ENCODE results near the gene NTNG2. TPM values are rescaled to one million over a fixed set of nuclear protein-coding genes. Genes with fewer than 3 reads are reported as not detected.

NTNG2 gene
- polyA plus RNA-seq, 4 donors = 0.21 to 0.67 (median 0.43) TPM

DNA sequence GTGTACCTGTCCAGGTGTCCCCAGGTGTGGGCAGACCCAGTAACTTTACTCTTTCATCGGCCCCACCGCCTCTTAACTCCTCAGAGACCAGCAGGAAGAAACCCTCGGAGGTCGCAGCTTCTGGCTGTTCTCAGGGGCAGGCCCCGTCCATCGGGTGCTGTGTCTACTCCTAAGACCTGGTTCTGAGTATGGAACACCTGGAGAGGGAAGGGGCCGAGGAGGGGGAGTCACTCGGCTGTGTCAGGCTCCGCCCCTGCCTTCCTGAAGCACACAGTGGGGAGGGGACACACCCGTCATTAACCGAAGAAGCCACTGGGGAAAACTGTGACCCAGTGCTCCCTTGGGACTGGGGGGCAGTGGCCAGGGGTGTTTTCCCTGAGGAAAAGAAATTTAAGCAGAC, 22.3 kb downstream of the NTNG2 start:
- WGBS, 3 donors = 40 to 57% (median 40%) methylated on average over 11 of the region's 11 CpGs
- Histone ChIP-seq H3K36me3 (ENCODE audit: control insufficient read depth in 3 of 3, insufficient read depth in 2 of 3, low read depth in 1 of 3, low read length in 3 of 3) (no peaks in the 10 kb centered on the region), H3K27ac (ENCODE audit: low read depth in 1 of 3, low read length in 2 of 3) (no peak overlapping the region), H3K4me3 (ENCODE audit: low read depth in 1 of 3, low read length in 3 of 3) (no peak overlapping the region), H3K27me3 (ENCODE audit: control insufficient read depth in 3 of 3, insufficient read depth in 3 of 3, low read length in 3 of 3) (peaks cover 3 to 70% (median 18%) of the 10 kb centered on the region in 3 donors), H3K9me3 (ENCODE audit: control insufficient read depth in 2 of 2, insufficient read depth in 1 of 2, low read depth in 1 of 2, low read length in 1 of 2) (no peaks in the 10 kb centered on the region), H3K4me1 (ENCODE audit: control insufficient read depth in 3 of 3, insufficient read depth in 2 of 3, low read depth in 1 of 3, low read length in 2 of 3) (no peaks in the 10 kb centered on the region)
- FAIRE-seq (no peak), DNase-seq (no peak)

DNA sequence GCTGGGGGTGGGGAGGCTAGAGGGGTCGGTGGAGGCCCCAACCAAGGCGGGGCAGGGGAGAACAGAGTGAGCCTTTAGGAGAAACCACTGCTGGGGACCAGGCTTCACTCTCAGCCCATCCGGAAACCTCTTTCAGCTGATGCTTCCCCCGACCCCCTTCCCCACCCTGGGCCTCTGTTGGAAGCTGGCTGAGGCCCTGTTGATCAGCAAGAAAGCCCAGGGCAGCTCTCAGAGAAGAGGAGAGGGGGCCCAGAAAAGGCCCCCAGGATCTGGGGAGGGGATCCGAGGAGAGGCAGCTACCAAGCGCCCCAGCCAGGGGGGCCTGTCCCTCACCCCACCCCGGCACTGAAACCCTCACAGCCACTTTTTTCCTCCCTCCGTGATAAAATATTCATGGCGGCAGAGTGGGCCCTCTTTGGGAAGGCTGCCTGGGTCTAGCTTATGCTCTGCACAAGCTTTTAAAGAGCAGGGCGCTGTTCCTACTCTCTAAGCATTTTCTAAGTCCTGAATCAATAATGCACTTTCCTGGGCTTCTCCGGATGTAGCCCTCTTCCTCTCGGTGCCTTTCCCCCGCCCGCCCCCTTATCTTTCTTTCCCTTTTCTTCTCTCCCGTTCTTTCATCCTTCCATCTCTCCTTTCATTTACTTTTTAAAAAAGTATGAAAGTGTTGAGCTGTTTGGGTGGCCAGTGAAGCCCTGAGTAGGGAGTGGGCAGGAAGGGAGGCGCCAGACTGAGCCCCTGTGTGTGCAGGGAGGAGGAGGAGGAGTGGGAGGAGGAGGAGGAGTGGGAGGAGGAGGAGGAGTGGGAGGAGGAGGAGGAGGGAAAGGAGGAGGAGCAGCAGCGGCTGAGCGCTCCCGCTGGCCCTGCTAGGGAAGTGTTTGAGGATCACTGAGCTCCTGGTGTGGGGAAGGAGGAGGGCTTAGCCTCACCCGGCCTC, 23.5 kb downstream of the NTNG2 start:
- Histone ChIP-seq H3K9me3 (ENCODE audit: control insufficient read depth in 2 of 2, insufficient read depth in 1 of 2, low read depth in 1 of 2, low read length in 1 of 2) (no peaks in the 10 kb centered on the region), H3K4me1 (ENCODE audit: control insufficient read depth in 3 of 3, insufficient read depth in 2 of 3, low read depth in 1 of 3, low read length in 2 of 3) (no peaks in the 10 kb centered on the region), H3K27ac (ENCODE audit: low read depth in 1 of 3, low read length in 2 of 3) (no peak overlapping the region), H3K27me3 (ENCODE audit: control insufficient read depth in 3 of 3, insufficient read depth in 3 of 3, low read length in 3 of 3) (peaks cover 3 to 73% (median 18%) of the 10 kb centered on the region in 3 donors), H3K36me3 (ENCODE audit: control insufficient read depth in 3 of 3, insufficient read depth in 2 of 3, low read depth in 1 of 3, low read length in 3 of 3) (no peaks in the 10 kb centered on the region), H3K4me3 (ENCODE audit: low read depth in 1 of 3, low read length in 3 of 3) (no peak overlapping the region)
- FAIRE-seq = no peak
- no peak for DNase-seq
- WGBS, 3 donors = 19 to 27% (median 19%) methylated on average over 18 to 20 of the region's 20 CpGs

DNA sequence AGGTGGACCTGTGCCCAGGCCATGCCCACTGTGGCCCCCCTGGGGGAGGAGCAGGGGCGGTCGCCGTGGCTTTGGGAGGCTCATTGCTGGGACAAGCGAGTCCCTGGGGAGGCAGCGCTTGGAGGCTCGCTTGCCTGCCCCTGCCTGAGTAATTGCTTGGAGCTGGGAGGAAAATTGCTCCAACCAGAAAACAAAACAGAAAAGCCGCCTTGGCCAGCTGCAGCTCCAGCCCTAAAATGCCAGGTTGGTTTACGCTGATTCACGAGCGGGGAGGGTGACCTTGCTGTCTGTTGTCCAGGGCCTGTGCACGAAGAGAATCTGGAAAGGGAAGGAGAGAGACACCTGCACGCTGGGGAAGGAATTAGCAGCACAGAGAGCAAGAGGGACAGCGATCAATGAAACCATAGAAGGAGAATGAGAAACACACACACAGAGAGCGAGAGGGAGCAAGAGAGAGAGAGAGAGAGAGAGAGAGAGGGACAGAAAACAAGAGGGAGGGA, 25.3 kb downstream of the NTNG2 start:
- no peak for FAIRE-seq
- H3K27ac ChIP-seq (ENCODE audit: low read depth in 1 of 3, low read length in 2 of 3) = no peak overlapping the region
- 31 to 35% (median 34%) methylated on average over 14 of the region's 14 CpGs for WGBS, 3 donors
- no peaks in the 10 kb centered on the region for H3K36me3 ChIP-seq (ENCODE audit: control insufficient read depth in 3 of 3, insufficient read depth in 2 of 3, low read depth in 1 of 3, low read length in 3 of 3)
- H3K4me3 ChIP-seq (ENCODE audit: low read depth in 1 of 3, low read length in 3 of 3) = no peak overlapping the region
- DNase-seq = no peak
- peaks cover 3 to 63% (median 14%) of the 10 kb centered on the region in 3 donors for H3K27me3 ChIP-seq (ENCODE audit: control insufficient read depth in 3 of 3, insufficient read depth in 3 of 3, low read length in 3 of 3)
- H3K4me1 ChIP-seq (ENCODE audit: control insufficient read depth in 3 of 3, insufficient read depth in 2 of 3, low read depth in 1 of 3, low read length in 2 of 3) = no peaks in the 10 kb centered on the region
- no peaks in the 10 kb centered on the region for H3K9me3 ChIP-seq (ENCODE audit: control insufficient read depth in 2 of 2, insufficient read depth in 1 of 2, low read depth in 1 of 2, low read length in 1 of 2)

DNA sequence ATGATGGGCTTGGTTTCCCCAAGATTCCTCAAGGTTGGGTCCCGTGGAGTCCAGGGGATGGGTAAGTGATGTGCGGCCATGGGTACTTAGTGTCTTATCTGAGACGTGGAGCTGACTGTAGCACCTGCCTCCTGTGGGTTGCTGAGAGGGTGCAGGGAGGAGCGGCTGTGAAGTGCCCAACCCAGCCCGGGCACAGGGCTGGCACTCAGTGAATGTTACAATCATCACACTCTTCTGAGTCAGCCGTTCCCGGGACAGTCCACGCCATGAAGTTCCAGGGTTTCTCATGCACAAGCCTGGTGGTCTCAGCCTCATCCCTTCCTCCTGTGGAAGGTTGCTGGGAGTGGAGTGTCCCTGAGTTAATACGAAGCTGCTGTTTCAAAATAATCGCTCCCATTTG, 29.1 kb downstream of the NTNG2 start:
- DNase-seq (no peak), FAIRE-seq (no peak)
- 55 to 83% (median 64%) methylated on average over 10 of the region's 10 CpGs for WGBS, 3 donors
- Histone ChIP-seq H3K9me3 (ENCODE audit: control insufficient read depth in 2 of 2, insufficient read depth in 1 of 2, low read depth in 1 of 2, low read length in 1 of 2) (no peaks in the 10 kb centered on the region), H3K36me3 (ENCODE audit: control insufficient read depth in 3 of 3, insufficient read depth in 2 of 3, low read depth in 1 of 3, low read length in 3 of 3) (no peaks in the 10 kb centered on the region), H3K27me3 (ENCODE audit: control insufficient read depth in 3 of 3, insufficient read depth in 3 of 3, low read length in 3 of 3) (peaks cover 0 to 39% (median 10%) of the 10 kb centered on the region in 3 donors), H3K4me3 (ENCODE audit: low read depth in 1 of 3, low read length in 3 of 3) (no peak overlapping the region), H3K4me1 (ENCODE audit: control insufficient read depth in 3 of 3, insufficient read depth in 2 of 3, low read depth in 1 of 3, low read length in 2 of 3) (no peaks in the 10 kb centered on the region), H3K27ac (ENCODE audit: low read depth in 1 of 3, low read length in 2 of 3) (no peak overlapping the region)

DNA sequence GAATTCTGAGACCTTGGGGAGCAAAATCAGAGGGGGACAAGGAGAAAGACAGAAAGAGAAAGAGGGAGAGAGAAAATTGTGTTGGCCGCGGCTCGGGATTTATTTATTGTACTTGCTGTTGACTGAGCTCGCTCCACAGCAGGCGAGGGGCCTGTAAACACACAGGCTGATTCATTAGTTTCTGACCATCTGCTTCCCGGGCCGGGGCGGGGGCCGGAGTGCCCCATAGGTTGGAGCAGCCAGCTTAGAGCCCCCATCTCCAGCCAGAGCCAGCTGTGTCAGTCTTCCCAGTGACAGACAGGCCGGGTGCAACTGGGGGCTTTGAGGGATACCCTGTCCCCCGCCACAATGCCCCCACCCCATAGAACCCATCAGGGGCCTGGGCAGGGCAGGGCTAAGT, 30.9 kb downstream of the NTNG2 start:
- no peaks in the 10 kb centered on the region for H3K9me3 ChIP-seq (ENCODE audit: control insufficient read depth in 2 of 2, insufficient read depth in 1 of 2, low read depth in 1 of 2, low read length in 1 of 2)
- no peak overlapping the region for H3K27ac ChIP-seq (ENCODE audit: low read depth in 1 of 3, low read length in 2 of 3)
- H3K4me3 ChIP-seq (ENCODE audit: low read depth in 1 of 3, low read length in 3 of 3) = no peak overlapping the region
- peaks cover 0 to 24% (median 0%) of the 10 kb centered on the region in 3 donors for H3K27me3 ChIP-seq (ENCODE audit: control insufficient read depth in 3 of 3, insufficient read depth in 3 of 3, low read length in 3 of 3)
- no peaks in the 10 kb centered on the region for H3K36me3 ChIP-seq (ENCODE audit: control insufficient read depth in 3 of 3, insufficient read depth in 2 of 3, low read depth in 1 of 3, low read length in 3 of 3)
- H3K4me1 ChIP-seq (ENCODE audit: control insufficient read depth in 3 of 3, insufficient read depth in 2 of 3, low read depth in 1 of 3, low read length in 2 of 3) = no peaks in the 10 kb centered on the region
- DNase-seq (no peak), FAIRE-seq (no peak)
- 41 to 43% (median 43%) methylated on average over 11 of the region's 11 CpGs for WGBS, 3 donors

DNA sequence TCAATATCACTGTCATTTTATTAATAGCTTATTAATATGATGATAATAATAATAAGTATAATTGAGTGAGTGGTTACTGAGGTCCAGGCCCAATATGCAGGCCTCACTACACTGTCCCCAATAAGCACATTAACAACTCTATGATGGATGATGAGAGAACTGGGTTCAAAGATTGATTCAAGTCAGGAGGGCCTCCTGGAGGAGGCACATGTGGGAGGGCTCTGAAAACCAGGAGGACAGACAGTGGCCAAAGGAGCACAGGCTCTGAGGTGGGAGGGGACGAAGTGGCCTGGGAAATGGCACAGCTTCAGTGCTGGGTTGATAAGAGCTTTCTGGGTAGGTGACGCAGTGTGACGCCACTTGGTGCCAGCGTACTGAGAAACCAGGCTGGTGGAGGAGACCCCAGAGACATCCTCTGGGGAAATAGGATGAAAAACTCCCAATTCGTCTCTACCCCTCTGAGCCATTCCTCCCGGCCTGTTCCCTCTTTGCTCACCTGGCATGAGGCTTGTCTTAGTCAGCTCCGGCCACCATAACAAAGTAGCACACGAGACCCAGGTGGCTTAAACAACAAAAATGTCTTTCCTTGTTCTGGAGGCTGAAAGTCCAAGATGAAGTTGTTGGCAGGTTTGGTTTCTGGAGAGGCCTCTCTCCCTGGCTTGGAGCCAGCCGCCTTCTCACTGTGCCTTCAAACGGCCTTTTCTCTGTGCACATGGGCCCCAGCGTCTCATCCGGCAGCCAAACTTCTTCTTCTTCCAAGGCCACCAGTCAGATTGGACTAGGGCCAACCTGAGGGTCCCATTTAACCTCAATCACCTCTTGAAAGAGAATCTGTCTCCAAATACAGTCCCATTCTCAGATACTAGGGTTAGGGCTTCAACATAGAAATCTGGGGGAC, 31.6 kb downstream of the NTNG2 start:
- no peak for DNase-seq
- 79 to 86% (median 86%) methylated on average over 12 of the region's 12 CpGs for WGBS, 3 donors
- no peaks in the 10 kb centered on the region for H3K36me3 ChIP-seq (ENCODE audit: control insufficient read depth in 3 of 3, insufficient read depth in 2 of 3, low read depth in 1 of 3, low read length in 3 of 3)
- H3K27me3 ChIP-seq (ENCODE audit: control insufficient read depth in 3 of 3, insufficient read depth in 3 of 3, low read length in 3 of 3) = peaks cover 0 to 16% (median 0%) of the 10 kb centered on the region in 3 donors
- H3K4me1 ChIP-seq (ENCODE audit: control insufficient read depth in 3 of 3, insufficient read depth in 2 of 3, low read depth in 1 of 3, low read length in 2 of 3) = no peaks in the 10 kb centered on the region
- no peaks in the 10 kb centered on the region for H3K9me3 ChIP-seq (ENCODE audit: control insufficient read depth in 2 of 2, insufficient read depth in 1 of 2, low read depth in 1 of 2, low read length in 1 of 2)
- H3K4me3 ChIP-seq (ENCODE audit: low read depth in 1 of 3, low read length in 3 of 3) = no peak overlapping the region
- no peak overlapping the region for H3K27ac ChIP-seq (ENCODE audit: low read depth in 1 of 3, low read length in 2 of 3)
- FAIRE-seq = no peak

DNA sequence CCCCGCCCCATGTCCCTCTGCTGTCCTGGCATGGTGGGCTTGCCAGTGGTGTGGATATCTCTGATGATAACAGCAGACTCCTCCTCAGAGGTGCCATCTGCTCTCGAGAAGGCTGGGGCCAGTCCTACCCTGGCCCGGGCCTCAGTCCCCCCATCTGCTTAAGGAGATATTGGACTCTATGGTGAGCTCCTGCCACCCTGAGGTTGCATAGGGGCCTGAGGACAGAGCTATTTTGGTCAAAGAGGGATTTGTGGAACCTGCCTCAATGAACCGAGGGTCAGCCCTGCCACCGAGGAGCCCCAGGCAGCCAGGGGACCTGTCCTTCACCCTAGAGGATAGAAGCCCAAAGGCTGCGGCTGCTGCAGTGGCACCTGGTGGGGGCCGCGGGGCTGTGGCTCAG, 32.6 kb downstream of the NTNG2 start:
- H3K27me3 ChIP-seq (ENCODE audit: control insufficient read depth in 3 of 3, insufficient read depth in 3 of 3, low read length in 3 of 3) = peaks cover 0 to 12% (median 0%) of the 10 kb centered on the region in 3 donors
- no peaks in the 10 kb centered on the region for H3K36me3 ChIP-seq (ENCODE audit: control insufficient read depth in 3 of 3, insufficient read depth in 2 of 3, low read depth in 1 of 3, low read length in 3 of 3)
- WGBS, 3 donors = 75 to 78% (median 77%) methylated on average over 8 of the region's 8 CpGs
- no peak overlapping the region for H3K4me3 ChIP-seq (ENCODE audit: low read depth in 1 of 3, low read length in 3 of 3)
- DNase-seq = no peak
- no peak for FAIRE-seq
- H3K4me1 ChIP-seq (ENCODE audit: control insufficient read depth in 3 of 3, insufficient read depth in 2 of 3, low read depth in 1 of 3, low read length in 2 of 3) = no peaks in the 10 kb centered on the region
- H3K9me3 ChIP-seq (ENCODE audit: control insufficient read depth in 2 of 2, insufficient read depth in 1 of 2, low read depth in 1 of 2, low read length in 1 of 2) = no peaks in the 10 kb centered on the region
- no peak overlapping the region for H3K27ac ChIP-seq (ENCODE audit: low read depth in 1 of 3, low read length in 2 of 3)

DNA sequence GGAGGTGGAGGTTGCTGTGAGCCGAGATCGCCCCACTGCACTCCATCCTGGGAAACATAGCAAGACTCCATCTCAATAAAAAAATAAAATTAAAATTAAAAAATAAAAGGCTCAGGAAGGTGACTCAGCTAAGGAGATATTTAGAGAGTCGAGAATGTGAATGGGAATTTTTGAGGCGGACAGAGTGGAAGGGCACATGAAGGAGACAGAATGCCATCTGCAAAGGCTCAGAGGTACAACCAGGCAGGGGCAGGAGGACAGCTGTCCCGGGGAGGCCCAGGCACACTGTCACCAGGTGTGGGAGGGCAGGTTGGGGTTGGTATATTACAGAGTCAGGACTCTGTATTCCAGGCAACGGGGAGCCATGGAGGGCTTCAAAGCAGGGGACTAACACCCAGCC, 35.5 kb downstream of the NTNG2 start:
- H3K27ac ChIP-seq (ENCODE audit: low read depth in 1 of 3, low read length in 2 of 3) = no peak overlapping the region
- 85 to 91% (median 85%) methylated on average over 6 of the region's 6 CpGs for WGBS, 3 donors
- FAIRE-seq (no peak), DNase-seq (no peak)
- no peaks in the 10 kb centered on the region for H3K4me1 ChIP-seq (ENCODE audit: control insufficient read depth in 3 of 3, insufficient read depth in 2 of 3, low read depth in 1 of 3, low read length in 2 of 3)
- no peaks in the 10 kb centered on the region for H3K36me3 ChIP-seq (ENCODE audit: control insufficient read depth in 3 of 3, insufficient read depth in 2 of 3, low read depth in 1 of 3, low read length in 3 of 3)
- H3K27me3 ChIP-seq (ENCODE audit: control insufficient read depth in 3 of 3, insufficient read depth in 3 of 3, low read length in 3 of 3) = peaks cover 0 to 29% (median 6%) of the 10 kb centered on the region in 3 donors
- no peaks in the 10 kb centered on the region for H3K9me3 ChIP-seq (ENCODE audit: control insufficient read depth in 2 of 2, insufficient read depth in 1 of 2, low read depth in 1 of 2, low read length in 1 of 2)
- H3K4me3 ChIP-seq (ENCODE audit: low read depth in 1 of 3, low read length in 3 of 3) = no peak overlapping the region

Data from small intestine (tissue), 7 donors.